ENCODE measurements around the gene EPG5.

GRCh38 chr18:45850021-45850420, 117.1 kb downstream of the EPG5 start:
- TF ChIP-seq CTCF (IDR thresholded peaks at IDR 0.05; ENCODE audit: poor library complexity) (peak; percentile 25), EZH2 (IDR thresholded peaks at IDR 0.05; ENCODE audit: borderline replicate concordance) (no peak), EZH2phosphoT487 (IDR thresholded peaks at IDR 0.05; ENCODE audit: low read depth, severe bottlenecking, unreplicated experiment) (no peak)
